HepG2 (cell line): ENCODE results near the gene SLC8A2. TPM values are rescaled to one million over a fixed set of nuclear protein-coding genes. Genes with fewer than 3 reads are reported as not detected.

ENCODE experiments used
- AHR ChIP-seq: IDR thresholded peaks from 2 replicates; pipeline ENCODE4 v1.6.1; 2018; ENCODE audit warnings: missing genetic modification reagents, missing compliant biosample characterization
- EHMT2 ChIP-seq: fragments of 200-600 bp; sonication (generic); IDR thresholded peaks from 2 replicates; pipeline ENCODE4 v1.7.0; 2017; ENCODE audit warnings: antibody characterized with exemption, low read depth, low read length, borderline replicate concordance
- FOSL1 ChIP-seq: sonication (generic); formaldehyde crosslinking; IDR thresholded peaks from 2 replicates; pipeline ENCODE4 v1.9.0; 2021; ENCODE audit warnings: missing genetic modification reagents, borderline replicate concordance
- HCFC1 ChIP-seq: fragments of 150-350 bp; IDR thresholded peaks from 2 replicates; pipeline ENCODE4 v1.6.1; 2014; ENCODE audit warnings: low read depth, low read length
- HES4 ChIP-seq: sonication (generic); formaldehyde crosslinking; IDR thresholded peaks from 2 replicates; pipeline ENCODE4 v1.9.0; 2021; ENCODE audit warnings: mild to moderate bottlenecking, missing genetic modification reagents, borderline replicate concordance
- KLF13 ChIP-seq: sonication (generic); formaldehyde crosslinking; IDR thresholded peaks from 2 replicates; pipeline ENCODE4 v1.4.0; 2020; ENCODE audit warnings: mild to moderate bottlenecking, missing genetic modification reagents
- MIER2 ChIP-seq: IDR thresholded peaks from 2 replicates; pipeline ENCODE4 v1.6.1; 2016; ENCODE audit warnings: missing biosample characterization, missing genetic modification reagents
- MIER3 ChIP-seq: IDR thresholded peaks from 2 replicates; pipeline ENCODE4 v1.6.1; 2016; ENCODE audit warnings: missing compliant biosample characterization, borderline replicate concordance
- NR2C2 ChIP-seq: sonication (generic); formaldehyde crosslinking; IDR thresholded peaks from 2 replicates; pipeline ENCODE4 v1.4.0; 2020; ENCODE audit warnings: missing genetic modification reagents, mild to moderate bottlenecking, moderate library complexity, borderline replicate concordance
- PAF1 ChIP-seq: IDR thresholded peaks from 2 replicates; pipeline ENCODE4 v1.6.1; 2016; ENCODE audit warnings: missing genetic modification reagents, missing compliant biosample characterization
- PHF21A ChIP-seq: sonication (generic); formaldehyde crosslinking; IDR thresholded peaks from 2 replicates; pipeline ENCODE4 v1.5.0; 2020; ENCODE audit warnings: mild to moderate bottlenecking, missing genetic modification reagents
- PRPF4 ChIP-seq: fragments of 200-400 bp; formaldehyde crosslinking; IDR thresholded peaks from 2 replicates; pipeline ENCODE4 v1.6.1; 2016; ENCODE audit warnings: low read length, low read depth; ENCODE audit not compliant: poor library complexity, severe bottlenecking
- RARG ChIP-seq: sonication (generic); formaldehyde crosslinking; IDR thresholded peaks from 2 replicates; pipeline ENCODE4 v1.4.0; 2020; ENCODE audit warnings: low read depth, mild to moderate bottlenecking, missing genetic modification reagents
- TARDBP ChIP-seq: sonication (generic); formaldehyde crosslinking; IDR thresholded peaks from 2 replicates; pipeline ENCODE4 v1.8.0; 2022; ENCODE audit warnings: mild to moderate bottlenecking, missing genetic modification reagents
- ZC3H13 ChIP-seq: sonication (generic); formaldehyde crosslinking; IDR thresholded peaks from 2 replicates; pipeline ENCODE4 v1.8.1; 2023; ENCODE audit warnings: mild to moderate bottlenecking, missing genetic modification reagents, moderate library complexity
- ZNF136 ChIP-seq: sonication (generic); formaldehyde crosslinking; IDR thresholded peaks from 2 replicates; pipeline ENCODE4 v1.8.1; 2022; ENCODE audit warnings: low read depth, mild to moderate bottlenecking, moderate library complexity, missing genetic modification reagents
- ZNF333 ChIP-seq: sonication (generic); formaldehyde crosslinking; IDR thresholded peaks from 2 replicates; pipeline ENCODE4 v1.4.0; 2020; ENCODE audit warnings: mild to moderate bottlenecking, missing genetic modification reagents, borderline replicate concordance
- ZNF350 ChIP-seq: sonication (generic); formaldehyde crosslinking; IDR thresholded peaks from 2 replicates; pipeline ENCODE4 v1.4.0; 2020; ENCODE audit warnings: mild to moderate bottlenecking, low read depth, missing genetic modification reagents, borderline replicate concordance
- ZNF816 ChIP-seq: sonication (generic); formaldehyde crosslinking; IDR thresholded peaks from 2 replicates; pipeline ENCODE4 v1.8.0; 2022; ENCODE audit warnings: missing genetic modification reagents, mild to moderate bottlenecking, borderline replicate concordance
- polyA plus RNA-seq, 8 experiments: library from polyadenylated mRNA; depleted of rRNA in 3 of 8; stranded (reverse) in 7 of 8; unstranded in 1 of 8; fragments of >200 nt; fragmentation: Illumina TruSeq in 4 of 8; extraction: Trizol in 4 of 8; gene quantifications; 2 replicates each; pipeline versions ENCODE4 v1.2.1 to v1.2.3, GENCODE V29; 2011 to 2016; ENCODE audit warnings: low read depth in 4 of 8, missing spikeins in 1 of 8, mixed read lengths in 1 of 8; ENCODE audit not compliant: insufficient read depth in 1 of 8
- total RNA-seq, 5 experiments: library from RNA; depleted of rRNA; stranded (reverse); fragments of >200 nt; fragmentation: Illumina TruSeq; extraction: Trizol; gene quantifications; 2 replicates each; pipeline ENCODE4 v1.2.3, GENCODE V29; 2016; ENCODE audit warnings: low read depth in 1 of 5
- TF ChIP-seq, protein P1 (sequence below): sonication (generic); formaldehyde crosslinking; IDR thresholded peaks from 2 replicates; pipeline ENCODE4 v1.5.0; 2020; ENCODE audit warnings: mild to moderate bottlenecking, missing genetic modification reagents, borderline replicate concordance
- TF ChIP-seq, protein P2 (sequence below): sonication (generic); formaldehyde crosslinking; IDR thresholded peaks from 2 replicates; pipeline ENCODE4 v1.8.1; 2022; ENCODE audit warnings: low read depth, mild to moderate bottlenecking, missing genetic modification reagents
- TF ChIP-seq, protein P3 (sequence below): sonication (generic); formaldehyde crosslinking; conservative IDR thresholded peaks from 2 replicates; pipeline ENCODE4 v1.4.0; 2020; ENCODE audit warnings: missing genetic modification reagents

Gene SLC8A2
- total and polyA plus RNA-seq, 2 of the 13 experiments (the other 11 are each of a cell fraction or from before 2014, with no cell fraction given), result 0.02 TPM; not detected in 1

DNA sequence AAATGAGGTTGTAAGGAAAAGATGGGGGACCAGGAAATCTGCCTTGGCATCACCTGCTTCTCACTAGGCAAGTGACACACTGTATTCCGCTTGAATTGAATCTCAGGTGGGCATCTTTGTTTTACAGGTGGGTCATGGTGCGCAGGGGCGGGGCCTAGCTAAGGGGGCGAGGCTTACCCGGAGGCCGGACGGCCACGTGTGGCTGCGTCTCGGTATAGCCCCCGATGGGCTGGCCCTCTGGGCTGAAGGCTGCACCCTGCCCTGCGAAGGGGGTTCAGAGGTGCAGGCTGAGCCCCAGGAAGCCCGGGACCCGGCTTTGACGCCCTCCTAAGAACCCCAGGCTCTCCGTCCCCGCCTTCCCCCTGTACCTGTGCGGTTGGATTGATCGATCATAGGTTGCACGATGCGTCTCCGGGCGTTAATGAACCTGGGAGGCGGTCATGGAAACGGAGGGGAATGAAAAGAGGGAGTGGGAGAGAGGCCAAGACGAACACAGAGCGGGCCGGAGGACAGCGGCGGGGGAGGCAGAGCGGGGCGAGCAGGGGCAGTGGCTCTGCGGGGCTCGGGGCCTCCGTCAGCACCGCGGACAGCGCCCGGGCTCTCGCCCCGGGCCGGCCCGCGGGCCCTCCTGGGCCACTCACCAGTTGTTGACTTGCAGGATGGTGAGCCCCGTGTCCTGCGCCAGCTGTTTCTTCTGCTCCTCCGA, 64.8 kb downstream of the SLC8A2 start (continued):
- peak; percentile 31; the same call in 1 of the 2 replicates for TF ChIP-seq ZNF816 (CRISPR knock-in tag)
- no peak for TF ChIP-seq TARDBP (CRISPR knock-in tag)
- no peak for TF ChIP-seq ZC3H13 (CRISPR knock-in tag)
- TF ChIP-seq ZNF333 (CRISPR knock-in tag), result no peak
- peak; percentile 63; the same call in 1 of the 2 replicates for TF ChIP-seq EHMT2
- no peak for TF ChIP-seq ZNF350 (CRISPR knock-in tag)
- TF ChIP-seq, protein P1, sequence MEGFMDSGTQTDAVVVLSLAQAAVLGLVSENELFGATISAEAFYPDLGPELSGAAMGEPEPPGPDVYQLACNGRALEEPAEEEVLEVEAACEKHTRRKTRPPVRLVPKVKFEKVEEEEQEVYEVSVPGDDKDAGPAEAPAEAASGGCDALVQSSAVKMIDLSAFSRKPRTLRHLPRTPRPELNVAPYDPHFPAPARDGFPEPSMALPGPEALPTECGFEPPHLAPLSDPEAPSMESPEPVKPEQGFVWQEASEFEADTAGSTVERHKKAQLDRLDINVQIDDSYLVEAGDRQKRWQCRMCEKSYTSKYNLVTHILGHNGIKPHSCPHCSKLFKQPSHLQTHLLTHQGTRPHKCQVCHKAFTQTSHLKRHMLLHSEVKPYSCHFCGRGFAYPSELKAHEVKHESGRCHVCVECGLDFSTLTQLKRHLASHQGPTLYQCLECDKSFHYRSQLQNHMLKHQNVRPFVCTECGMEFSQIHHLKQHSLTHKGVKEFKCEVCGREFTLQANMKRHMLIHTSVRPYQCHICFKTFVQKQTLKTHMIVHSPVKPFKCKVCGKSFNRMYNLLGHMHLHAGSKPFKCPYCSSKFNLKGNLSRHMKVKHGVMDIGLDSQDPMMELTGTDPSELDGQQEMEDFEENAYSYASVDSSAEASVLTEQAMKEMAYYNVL (CRISPR knock-in tag), result no peak
- no peak for TF ChIP-seq HCFC1
- TF ChIP-seq FOSL1 (CRISPR knock-in tag), result no peak
- TF ChIP-seq AHR, result no peak
- no peak for TF ChIP-seq ZNF136 (CRISPR knock-in tag)
- TF ChIP-seq, protein P2, sequence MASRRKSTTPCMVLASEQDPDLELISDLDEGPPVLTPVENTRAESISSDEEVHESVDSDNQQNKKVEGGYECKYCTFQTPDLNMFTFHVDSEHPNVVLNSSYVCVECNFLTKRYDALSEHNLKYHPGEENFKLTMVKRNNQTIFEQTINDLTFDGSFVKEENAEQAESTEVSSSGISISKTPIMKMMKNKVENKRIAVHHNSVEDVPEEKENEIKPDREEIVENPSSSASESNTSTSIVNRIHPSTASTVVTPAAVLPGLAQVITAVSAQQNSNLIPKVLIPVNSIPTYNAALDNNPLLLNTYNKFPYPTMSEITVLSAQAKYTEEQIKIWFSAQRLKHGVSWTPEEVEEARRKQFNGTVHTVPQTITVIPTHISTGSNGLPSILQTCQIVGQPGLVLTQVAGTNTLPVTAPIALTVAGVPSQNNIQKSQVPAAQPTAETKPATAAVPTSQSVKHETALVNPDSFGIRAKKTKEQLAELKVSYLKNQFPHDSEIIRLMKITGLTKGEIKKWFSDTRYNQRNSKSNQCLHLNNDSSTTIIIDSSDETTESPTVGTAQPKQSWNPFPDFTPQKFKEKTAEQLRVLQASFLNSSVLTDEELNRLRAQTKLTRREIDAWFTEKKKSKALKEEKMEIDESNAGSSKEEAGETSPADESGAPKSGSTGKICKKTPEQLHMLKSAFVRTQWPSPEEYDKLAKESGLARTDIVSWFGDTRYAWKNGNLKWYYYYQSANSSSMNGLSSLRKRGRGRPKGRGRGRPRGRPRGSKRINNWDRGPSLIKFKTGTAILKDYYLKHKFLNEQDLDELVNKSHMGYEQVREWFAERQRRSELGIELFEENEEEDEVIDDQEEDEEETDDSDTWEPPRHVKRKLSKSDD (CRISPR knock-in tag), result no peak
- TF ChIP-seq PAF1 (CRISPR knock-in tag), result no peak
- TF ChIP-seq HES4 (CRISPR knock-in tag), result peak; percentile 90
- no peak for TF ChIP-seq MIER3 (CRISPR knock-in tag)
- no peak for TF ChIP-seq NR2C2
- peak; percentile 95 for TF ChIP-seq MIER2
- TF ChIP-seq PHF21A (CRISPR knock-in tag), result no peak
- TF ChIP-seq KLF13 (CRISPR knock-in tag), result no peak
- TF ChIP-seq RARG (CRISPR knock-in tag), result no peak
- TF ChIP-seq PRPF4, result no peak
- TF ChIP-seq, protein P3, sequence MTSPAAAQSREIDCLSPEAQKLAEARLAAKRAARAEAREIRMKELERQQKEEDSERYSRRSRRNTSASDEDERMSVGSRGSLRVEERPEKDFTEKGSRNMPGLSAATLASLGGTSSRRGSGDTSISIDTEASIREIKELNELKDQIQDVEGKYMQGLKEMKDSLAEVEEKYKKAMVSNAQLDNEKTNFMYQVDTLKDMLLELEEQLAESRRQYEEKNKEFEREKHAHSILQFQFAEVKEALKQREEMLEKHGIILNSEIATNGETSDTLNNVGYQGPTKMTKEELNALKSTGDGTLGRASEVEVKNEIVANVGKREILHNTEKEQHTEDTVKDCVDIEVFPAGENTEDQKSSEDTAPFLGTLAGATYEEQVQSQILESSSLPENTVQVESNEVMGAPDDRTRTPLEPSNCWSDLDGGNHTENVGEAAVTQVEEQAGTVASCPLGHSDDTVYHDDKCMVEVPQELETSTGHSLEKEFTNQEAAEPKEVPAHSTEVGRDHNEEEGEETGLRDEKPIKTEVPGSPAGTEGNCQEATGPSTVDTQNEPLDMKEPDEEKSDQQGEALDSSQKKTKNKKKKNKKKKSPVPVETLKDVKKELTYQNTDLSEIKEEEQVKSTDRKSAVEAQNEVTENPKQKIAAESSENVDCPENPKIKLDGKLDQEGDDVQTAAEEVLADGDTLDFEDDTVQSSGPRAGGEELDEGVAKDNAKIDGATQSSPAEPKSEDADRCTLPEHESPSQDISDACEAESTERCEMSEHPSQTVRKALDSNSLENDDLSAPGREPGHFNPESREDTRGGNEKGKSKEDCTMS (CRISPR knock-in tag), result no peak
